Measurements from ENCODE around the gene GABARAP.
A peak's percentile ranks its signal among the peaks of the same experiment; 100 is the strongest.

The GABARAP gene

DNA sequence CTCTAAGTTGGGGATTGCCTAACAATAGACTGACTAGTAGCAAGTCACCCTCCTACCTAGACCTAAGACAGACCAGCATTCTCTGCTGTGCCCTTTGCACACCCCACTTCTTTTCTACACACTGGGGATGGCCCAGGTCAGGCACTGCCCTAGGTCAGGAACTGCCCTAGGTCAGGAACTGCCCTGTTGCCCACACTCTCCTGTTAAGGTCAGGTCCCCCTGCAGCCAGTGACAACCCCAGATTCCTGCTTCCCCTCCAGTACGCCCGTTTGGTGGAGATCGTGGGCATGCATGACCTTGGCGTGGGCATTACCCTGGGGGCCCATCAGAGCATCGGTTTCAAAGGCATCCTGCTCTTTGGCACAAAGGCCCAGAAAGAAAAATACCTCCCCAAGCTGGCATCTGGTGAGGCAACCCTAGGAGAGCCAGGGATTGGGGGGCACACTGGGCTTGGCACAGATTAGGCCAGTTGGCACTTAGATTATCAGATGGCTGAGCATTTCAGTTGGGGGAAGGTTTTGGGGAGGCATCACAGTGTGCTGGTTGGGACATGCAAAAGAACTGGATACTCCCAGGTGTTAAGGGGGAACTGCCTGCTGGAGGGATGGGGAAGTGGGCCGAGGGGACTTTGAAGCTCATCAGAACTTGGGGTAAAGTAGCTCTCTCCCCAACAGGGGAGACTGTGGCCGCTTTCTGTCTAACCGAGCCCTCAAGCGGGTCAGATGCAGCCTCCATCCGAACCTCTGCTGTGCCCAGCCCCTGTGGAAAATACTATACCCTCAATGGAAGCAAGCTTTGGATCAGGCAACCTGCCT is 20.8 kb downstream of the GABARAP start:
- no peak for DNase-seq

DNA sequence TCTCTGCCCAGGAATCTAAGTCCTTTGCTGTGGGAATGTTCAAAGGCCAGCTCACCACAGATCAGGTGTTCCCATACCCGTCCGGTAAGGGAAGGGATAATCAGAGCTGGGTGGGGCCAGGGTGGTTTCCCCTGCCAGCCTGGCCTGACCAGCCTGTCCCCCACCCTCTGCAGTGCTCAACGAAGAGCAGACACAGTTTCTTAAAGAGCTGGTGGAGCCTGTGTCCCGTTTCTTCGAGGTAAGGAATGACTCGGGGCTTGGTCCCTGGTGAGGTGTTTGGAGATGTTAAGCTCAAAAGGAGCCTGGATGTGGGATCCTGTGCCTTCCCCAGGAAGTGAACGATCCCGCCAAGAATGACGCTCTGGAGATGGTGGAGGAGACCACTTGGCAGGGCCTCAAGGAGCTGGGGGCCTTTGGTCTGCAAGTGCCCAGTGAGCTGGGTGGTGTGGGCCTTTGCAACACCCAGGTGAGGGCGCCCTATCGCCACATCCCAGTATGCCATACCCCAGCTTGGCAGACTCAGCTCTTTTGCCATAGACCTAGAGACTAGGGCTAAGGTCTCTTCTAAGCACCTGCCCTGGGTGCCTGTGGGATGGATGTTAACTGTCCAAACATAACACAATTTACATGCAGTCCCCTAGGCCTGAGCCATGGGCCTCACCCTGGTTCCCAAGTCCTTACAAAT is 21.5 kb downstream of the GABARAP start:
- peak in 4 of 5 experiments; percentile 31 to 77 (median 41) for DNase-seq

DNA sequence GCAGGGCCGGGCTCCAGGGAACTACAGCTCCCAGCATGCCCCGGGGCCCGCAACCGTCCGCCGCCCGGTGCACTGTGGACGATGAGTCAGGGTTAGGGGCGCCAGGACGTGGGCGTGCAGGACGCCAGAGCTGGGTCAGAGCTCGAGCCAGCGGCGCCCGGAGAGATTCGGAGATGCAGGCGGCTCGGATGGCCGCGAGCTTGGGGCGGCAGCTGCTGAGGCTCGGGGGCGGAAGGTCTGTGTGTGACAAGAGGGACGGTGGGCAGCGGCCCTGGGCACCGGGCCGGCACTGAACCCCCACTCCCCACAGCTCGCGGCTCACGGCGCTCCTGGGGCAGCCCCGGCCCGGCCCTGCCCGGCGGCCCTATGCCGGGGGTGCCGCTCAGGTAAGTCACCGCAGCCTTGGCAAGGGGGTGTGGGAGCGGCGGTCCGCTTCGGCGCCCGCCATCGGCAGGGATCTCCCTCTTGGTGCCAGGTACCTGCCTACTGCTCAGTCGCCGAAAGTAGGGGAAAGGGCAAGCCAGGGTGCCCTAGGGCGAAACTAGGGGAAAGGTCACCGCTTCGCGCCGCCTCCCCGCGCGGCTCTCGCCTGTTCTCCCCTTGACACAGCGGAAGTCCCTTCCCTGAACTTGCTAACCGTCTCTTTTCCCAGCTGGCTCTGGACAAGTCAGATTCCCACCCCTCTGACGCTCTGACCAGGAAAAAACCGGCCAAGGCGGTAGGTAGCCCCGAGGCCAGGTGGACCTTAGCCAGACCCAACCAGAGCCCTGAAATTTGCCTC is 22.2 kb downstream of the GABARAP start, which contains the start of the genes ACADVL and DLG4:
Gene ACADVL, plus strand, starts transcription at position 127 of the 781 bp plus-strand sequence. Its CDS starts 47 bp downstream, at position 174.
Gene DLG4, minus strand, starts transcription at position 25 of the 781 bp plus-strand sequence.
- peak; percentile 52 to 82 (median 63) for DNase-seq

DNA sequence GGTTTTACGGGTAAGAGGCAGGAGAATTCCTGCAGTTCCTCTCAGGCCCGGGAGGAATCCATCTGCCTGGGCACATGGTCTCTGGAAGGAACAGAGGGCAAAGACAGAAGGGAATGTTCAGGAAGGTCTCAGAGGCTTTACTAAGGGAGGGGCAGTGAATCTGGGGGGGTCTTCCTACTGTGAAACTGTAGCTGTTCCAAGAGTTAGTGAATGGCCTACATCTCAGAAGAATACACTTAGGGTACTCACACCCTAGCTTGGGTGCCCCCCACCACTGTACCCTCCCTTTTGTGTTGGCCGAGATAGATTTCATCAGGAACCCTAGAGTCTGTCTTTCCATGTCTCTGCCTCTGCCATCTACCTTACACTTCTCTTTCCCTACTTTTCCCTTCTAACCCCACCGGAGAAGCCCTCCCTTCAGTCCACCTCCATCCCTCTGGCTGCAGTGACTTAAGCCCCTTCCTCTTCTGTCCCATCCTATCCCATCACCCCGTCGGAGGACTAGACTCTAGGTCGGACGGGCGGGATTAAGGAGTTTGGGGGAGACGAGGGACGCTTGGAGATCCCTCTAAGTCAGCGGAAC is 22.9 kb downstream of the GABARAP start:
- DNase-seq: no peak

DNA sequence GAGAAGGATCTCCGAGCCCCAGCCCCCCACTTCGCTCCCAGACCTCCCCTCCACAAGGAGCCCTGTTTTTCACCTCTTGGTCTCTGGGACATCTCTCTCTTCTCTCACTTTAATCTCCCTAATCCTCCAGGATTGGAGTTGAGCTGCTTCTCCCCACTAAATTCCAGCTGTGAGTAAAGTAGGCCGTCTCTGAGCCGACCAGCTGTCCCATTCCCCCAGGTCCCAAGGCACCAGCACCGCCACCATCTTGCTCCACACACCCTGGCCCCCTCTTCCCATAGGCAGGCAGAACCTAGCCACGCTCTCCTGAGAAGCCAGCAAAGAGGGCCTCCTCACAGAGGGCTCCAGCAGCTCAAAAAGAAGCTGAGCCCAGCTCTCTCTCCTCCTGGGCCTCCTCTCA is 23.5 kb downstream of the GABARAP start:
- DNase-seq: no peak

DNA sequence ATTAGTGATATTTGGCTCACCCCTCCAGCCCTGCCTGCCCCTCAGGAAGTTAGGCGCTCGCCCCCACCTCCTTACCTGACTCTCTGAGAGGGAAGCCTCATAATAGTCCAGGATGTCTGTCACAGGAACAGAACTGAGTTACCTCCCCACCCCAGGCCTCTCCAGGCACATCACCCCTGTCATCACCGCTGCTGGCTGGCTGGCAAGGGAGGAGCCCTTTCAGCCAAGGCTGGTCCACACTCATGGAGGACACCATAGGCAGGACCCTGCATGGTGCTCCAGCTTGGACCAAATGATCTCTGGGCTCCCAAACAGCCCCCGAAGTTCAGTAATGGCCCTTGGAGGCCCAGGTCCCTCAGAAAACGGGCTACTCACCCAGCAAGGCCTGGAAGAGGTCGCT is 24.1 kb downstream of the GABARAP start:
- DNase-seq: no peak

DNA sequence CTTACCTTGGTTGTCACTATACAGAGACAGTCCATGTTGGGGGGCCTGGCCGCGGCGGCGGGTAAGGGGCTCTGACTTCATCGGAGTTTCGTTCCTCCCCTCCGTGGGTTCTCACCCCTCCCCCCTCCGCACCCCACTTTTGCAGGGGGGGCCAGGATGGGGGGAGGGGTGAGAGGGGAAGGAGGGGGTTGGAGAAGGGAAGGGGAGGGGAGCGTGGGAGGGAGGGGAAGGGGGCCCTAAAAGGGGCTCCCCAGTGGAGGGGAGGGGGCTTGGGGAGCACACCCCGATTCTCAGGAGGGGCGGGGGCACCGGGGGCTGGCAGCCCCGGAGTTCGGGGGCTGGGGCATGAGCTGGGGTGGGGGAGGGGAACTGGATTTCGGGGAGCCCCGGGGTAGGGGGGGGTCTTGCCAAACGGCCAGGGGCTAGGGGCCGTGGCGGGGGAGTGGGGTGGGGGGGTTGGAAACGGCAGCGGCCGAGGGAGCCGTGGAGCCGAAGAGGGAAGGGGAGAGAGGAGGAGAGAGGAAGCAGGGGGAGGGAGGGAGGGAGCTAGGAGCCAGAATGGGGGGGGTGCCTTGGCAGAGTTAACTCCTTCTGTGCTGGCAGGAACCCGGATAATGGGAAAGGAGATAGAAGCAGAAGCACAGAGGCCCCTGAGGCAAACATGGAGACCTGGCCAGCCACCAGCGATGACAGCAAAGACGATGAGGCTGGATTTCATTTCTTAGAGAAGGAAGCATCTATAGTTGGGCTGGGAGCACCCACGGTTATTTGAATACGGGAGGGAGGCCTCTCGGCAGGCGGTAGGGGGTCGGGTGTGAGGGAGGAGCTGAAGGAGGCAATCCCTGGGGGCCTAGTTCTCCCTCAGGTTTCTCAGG is 24.9 kb downstream of the GABARAP start:
- DNase-seq: peak in 1 of 5 experiments; percentile 43

DNA sequence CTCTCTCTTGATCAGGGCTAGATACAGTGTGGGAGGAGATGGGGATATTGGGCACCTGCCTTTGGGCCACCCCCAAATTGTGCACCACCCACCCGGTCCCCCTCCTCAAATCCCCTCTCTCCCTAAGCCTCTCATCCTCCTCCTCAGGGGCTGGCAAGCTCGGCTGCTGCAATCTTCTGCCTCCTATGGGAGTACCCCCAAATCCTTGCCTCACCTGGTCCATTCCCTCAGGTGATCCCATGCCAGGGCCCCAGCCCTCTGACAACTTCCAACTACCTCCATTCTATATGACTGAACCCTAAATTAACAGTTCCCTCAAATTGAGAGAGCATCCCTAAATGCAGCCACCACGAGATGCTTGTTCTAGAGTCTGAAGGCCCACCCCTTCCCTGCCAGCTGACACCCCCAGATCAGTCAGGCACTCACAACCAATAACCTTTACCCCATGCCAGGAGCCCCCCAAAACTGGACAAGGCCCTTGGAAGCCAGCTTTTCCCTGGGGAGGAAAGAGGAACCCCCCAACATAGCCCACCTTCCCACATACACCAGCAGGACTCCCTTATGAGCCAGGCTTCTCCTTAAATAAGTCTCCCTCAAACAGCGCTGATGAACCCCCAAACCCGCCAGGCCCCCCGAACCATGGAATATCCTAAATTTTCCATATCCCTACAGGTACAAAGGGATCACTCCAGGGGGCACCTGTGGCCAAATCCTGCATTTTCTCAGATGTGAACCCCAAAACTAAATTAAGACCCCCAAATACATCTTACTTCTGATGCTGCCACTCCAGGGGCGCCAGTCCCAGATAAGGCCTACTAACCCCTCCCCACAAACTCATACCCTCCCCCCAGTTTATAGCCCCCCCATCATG is 25.8 kb downstream of the GABARAP start:
- no peak for DNase-seq

DNA sequence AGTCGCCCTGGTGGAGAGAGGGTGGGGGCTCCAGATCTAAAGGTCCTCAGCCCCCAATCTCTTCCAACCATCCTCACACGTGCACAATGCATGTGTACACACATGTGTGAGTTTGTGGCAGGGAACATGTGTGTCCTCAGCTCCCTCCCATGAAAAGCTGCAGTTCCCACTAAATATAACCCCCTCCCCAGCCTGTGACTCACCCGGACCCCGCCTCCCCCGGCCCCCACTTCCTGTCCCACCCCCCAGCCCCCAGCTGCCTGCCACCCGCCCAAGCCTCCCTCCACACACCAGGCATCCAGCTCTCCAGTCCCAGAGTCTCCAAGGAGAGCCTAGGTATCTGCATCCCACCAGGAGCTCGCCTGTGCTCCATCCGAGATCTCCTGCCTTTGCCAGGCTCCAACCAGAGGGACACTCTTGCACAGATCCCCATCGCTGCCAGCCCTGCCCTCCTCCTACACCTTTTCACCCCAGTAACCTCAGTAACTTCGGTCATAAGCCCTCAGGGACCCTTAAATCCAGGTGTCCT is 26.5 kb downstream of the GABARAP start:
- no peak for DNase-seq

DNA sequence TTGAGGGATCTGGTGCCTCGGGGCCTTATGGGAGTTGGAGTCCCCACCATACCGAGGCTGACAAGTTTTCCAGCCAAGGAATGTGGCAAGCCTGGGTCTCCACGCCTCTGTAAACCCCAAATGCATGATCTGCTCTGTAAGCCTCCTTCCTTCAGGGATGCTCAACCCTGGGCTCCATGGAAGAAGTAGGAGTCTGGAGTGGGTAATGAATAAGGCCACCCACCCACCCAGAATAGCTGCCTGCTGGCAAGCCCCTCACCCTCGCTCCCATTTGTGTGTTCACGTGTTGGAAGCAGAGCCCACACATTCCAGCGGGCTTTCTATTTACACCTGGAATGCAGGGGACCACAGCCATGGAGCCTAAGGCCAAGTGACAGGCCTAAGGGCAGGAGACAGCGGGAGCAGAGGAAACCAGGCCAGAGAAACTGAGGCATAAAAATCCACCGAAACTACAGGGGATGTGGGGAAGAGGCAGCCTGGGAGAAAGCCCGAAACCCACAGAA is 27.1 kb downstream of the GABARAP start:
- no peak for DNase-seq

DNA sequence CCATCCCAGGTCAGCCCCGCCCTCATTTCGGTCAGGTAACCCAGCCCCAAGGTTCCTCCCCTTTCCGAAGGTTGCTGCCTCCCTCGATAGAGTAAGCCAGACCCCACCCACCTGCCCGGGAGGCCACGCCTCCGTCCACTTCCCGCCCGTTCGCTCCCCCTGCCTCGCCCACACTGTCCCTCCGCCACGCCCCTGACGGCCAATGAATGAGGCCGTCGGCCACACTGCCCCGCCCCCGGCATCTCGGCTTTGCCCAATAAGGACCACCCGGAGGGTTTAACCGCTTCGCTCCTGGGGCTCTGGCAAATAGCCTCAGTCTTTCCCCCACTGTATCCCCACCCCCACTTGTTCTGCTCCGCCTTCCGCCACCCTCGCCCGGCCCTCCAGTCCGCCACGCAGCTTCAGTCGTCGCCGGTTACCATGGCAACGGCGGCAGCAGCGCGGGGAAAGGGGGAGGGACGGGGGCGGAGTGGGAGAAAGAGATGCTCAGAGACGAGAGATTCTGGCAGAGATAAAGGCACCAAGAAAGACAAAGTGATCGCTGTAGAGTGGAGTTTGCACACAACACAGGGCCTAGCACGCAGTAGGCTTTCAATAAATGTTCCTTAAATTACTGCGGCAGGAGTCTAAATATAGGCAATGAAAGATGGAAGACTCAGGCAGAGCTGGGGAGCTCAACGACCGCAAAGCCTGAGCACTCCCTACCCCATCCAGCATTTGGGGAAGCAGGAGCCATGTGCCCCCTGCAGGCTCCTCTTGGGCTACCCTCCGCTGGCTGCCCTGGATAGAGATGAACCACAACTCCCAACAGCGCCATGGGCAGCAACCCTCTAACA is 27.7 kb downstream of the GABARAP start:
- DNase-seq: peak; percentile 98 to 99 (median 99)

DNA sequence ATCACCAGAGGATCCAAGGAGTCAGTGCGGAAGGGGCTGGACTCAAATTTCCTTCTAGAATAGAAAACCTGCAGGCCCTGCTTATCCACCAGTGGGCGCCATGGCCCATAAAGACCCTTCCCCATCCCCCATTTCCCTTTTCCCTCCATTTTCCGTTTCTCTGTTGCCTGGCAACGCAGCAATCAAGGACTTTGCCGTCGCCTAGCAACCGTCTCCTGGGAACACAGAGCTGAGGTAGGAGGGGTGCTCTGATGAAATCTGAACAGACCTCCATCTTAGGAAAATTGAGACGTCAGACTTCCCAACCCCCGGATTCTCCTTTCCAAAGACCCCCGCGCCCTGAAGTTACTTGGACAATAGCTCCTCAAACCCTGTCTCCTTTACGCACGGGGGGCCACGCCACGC is 28.4 kb downstream of the GABARAP start:
- DNase-seq: peak in 3 of 5 experiments; percentile 40 to 80 (median 74)

DNA sequence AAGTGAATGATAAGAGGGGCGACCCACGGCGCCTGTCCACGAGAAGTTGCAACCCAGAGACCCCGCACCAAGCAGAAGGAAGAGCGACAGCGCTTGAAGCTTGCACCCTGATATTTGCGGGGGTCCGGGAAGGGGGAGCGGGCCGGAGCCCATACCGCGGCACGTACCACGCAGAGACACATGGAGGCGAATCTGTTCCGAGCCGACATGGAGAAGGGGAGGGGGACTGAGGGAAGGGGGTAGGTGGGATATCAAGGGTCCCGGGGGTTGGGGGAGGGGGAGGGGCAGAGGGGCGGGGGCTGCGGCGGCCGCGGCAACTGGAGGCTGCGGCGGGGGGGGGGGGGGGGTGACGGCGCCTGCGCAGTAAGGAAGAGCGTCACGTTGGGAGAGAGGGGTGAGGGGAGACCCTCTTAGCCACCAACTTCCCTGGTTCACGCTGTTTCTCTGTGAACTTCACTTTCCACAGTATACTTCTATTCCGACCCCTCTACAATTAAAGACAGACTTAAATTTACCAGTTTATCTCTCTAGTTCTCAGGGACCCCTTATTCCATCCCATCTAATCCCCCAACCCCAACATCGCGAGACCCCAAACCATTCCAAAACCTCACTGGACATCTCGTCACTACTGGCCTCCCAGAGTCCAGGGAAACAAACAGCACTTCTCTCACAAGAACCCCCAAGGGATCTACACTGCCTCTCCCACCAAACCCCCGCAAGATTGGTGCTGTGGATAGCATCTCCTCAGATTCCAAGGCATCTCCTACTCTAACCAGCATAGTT is 30.6 kb downstream of the GABARAP start:
- no peak for DNase-seq

DNA sequence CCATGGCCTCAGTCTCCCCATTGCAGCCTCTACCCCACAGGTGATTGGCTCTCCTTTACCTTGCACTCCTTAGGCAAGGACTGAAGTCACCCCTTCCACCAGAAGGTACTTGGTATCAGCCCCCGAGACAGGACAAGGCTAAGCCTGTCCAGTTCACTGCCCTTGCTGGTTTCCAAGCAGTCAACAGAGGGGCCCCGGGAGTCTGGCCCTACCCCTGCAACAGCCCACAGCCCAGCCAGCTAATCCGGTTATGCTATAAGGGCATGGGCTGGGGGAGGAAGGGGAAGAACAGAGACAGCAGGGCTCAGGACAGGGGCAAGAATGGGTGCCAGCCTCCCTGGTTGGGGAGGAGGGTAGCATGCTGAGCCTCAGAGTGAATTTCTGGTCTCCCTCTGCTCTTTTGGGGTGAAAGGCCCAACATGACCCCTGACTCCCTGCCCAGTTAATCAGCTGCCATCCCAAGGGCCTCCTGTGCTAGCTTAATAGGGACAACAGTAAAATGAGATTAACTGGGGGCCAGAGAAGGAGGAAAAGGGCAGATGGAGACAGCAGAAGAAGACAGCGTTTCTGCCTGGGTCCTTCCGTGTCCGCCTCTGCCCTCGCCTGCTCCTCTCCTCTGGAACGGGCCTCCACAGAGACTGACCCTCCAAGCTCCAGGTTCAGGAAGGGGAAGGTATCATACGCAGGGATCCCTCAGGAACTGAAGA is 33.3 kb downstream of the GABARAP start:
- DNase-seq: no peak

DNA sequence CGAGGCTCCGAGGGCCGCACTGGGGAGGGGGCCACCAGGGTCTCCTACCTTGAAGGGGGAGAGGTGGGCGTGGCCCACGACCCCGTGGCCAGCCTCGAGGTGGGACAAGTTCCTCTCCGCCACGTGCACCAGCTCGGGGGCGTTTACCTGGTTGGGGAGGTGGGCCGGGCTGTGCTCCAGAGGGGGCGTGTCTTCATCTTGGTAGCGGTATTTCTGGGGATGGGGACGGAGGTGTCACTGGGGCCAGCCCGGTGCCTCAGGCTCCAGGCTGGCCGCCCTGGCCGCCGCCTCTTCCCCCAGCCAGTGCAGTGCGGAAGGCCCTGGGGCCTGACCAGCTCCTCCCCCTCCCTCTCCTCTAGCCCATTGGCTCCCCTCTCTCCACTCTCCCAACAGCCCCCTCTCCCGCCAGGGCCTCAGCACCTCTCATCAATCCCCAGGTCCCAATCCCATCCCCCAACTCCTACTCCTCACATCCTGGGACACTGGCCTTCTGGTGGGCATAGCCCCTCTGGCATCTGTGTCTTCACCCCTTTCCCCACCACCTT is 34.1 kb downstream of the GABARAP start:
- DNase-seq: no peak

DNA sequence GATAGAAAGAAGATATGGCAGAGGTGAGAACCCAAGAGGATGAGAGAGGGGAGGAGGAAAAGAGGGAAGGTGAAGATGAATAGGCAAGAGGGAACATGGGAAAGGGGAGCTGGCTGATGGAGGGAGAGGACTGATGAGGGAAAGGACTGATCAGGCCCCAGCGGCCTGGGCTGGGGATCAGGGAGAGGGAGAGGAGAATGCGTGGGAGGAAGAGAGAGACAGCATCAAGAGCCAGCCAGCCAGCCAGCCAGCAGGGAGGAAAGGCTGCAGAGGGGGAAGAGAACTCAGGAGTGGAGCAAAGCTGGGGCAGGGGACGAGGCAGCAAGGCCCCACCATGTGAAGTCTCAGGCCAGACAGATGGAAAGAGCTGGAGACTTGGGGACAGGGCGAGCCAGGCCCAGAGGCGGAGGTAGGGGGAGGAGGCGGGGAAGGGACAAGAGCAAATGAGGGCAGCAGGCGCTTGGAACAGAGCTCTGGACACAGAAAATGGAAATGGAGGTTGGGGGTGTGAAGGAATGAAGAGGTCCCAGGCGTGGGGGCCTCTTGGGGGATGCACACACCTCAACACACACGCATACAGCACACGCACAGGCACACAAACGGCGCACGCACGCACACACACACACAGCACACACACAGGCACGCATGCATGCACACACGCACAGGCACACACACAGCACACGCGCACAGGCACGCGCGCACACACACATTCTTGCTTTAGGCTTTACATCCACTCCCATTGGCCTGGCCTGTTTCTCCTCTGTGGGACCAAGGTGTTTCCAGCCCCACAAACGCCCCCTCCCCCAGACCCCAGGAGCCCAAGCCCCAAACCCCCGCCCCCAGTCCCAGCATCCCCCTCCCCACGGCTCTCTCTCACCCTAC is 34.9 kb downstream of the GABARAP start:
- peak in 1 of 5 experiments; percentile 27 for DNase-seq
